WTC11 (cell line): ENCODE data around the gene ATAD3C. TPM values are rescaled to one million over a fixed set of nuclear protein-coding genes. Genes with fewer than 3 reads are reported as not detected.
"Not testable (repeated sequence)": the region's sequence is repeated elsewhere in the genome, so short reads cannot be mapped to it uniquely, and the experiment has no call there.

Experiments
- ATAC-seq: fragments of 200-7000 bp; cut with Tn5 transposase; 2 replicates; pipeline ENCODE4 v1.10.0; 2021; ENCODE audit warnings: mild to moderate bottlenecking, moderate library complexity
- CTCF ChIA-PET: fragments of 300-600 bp; sonication (Branson Sonifier 250); formaldehyde crosslinking; loops from one replicate; lab custom pipeline; 2021; ENCODE audit warnings: antibody characterized with exemption; lab: Charles Lee
- POLR2A ChIA-PET: fragments of 350-600 bp; sonication (Branson Sonifier 250); formaldehyde crosslinking; loops from one replicate; lab custom pipeline; 2021; ENCODE audit warnings: antibody characterized with exemption; lab: Charles Lee
- DNase-seq: peaks from one replicate; pipeline ENCODE4 v3.0.0; 2021; ENCODE audit warnings: low spot score
- H3K27ac Mint-ChIP-seq: 2 replicates; pipeline ENCODE4 v1.8.0; 2021; ENCODE audit warnings: mixed read lengths
- H3K27me3 Mint-ChIP-seq: 2 replicates; pipeline ENCODE4 v1.8.0; 2021; ENCODE audit warnings: low read depth, mild to moderate bottlenecking, moderate library complexity, mixed read lengths
- H3K36me3 Mint-ChIP-seq: 2 replicates; pipeline ENCODE4 v1.8.0; 2021; ENCODE audit warnings: mixed read lengths
- H3K4me1 Mint-ChIP-seq: 2 replicates; pipeline ENCODE4 v1.8.0; 2022; ENCODE audit warnings: mixed read lengths
- H3K4me3 Mint-ChIP-seq: 2 replicates; pipeline ENCODE4 v1.8.0; 2021; ENCODE audit warnings: mild to moderate bottlenecking, moderate library complexity, mixed read lengths
- H3K9me3 Mint-ChIP-seq: 2 replicates; pipeline ENCODE4 v1.8.0; 2021; ENCODE audit warnings: mixed read lengths
- ATF3 ChIP-seq: sonication (generic); formaldehyde crosslinking; conservative IDR thresholded peaks from 2 replicates; pipeline ENCODE4 v1.8.1; 2022; ENCODE audit warnings: mild to moderate bottlenecking, missing genetic modification reagents
- CDX4 ChIP-seq: fragments of 250-450 bp; sonication (Bioruptor Pico); IDR thresholded peaks from 2 replicates; pipeline ENCODE4 v1.9.0; 2021; ENCODE audit warnings: moderate library complexity, mild to moderate bottlenecking, inconsistent platforms, borderline replicate concordance
- EMX1 ChIP-seq: fragments of 250-450 bp; sonication (Bioruptor Pico); IDR thresholded peaks from 2 replicates; pipeline ENCODE4 v1.8.0; 2021; ENCODE audit warnings: mild to moderate bottlenecking
- FOXP4 ChIP-seq: sonication (generic); formaldehyde crosslinking; IDR thresholded peaks from 2 replicates; pipeline ENCODE4 v1.8.0; 2022; ENCODE audit warnings: mild to moderate bottlenecking, missing genetic modification reagents
- GRHL2 ChIP-seq: fragments of 250-450 bp; sonication (Bioruptor Pico); IDR thresholded peaks from 2 replicates; pipeline ENCODE4 v1.8.0; 2022; ENCODE audit warnings: mild to moderate bottlenecking, moderate library complexity; ENCODE audit not compliant: insufficient replicate concordance, severe bottlenecking
- GTF2I ChIP-seq: fragments of 250-450 bp; sonication (Bioruptor Pico); conservative IDR thresholded peaks from 2 replicates; pipeline ENCODE4 v1.4.0; 2021; ENCODE audit warnings: mild to moderate bottlenecking
- HMGA2 ChIP-seq: fragments of 250-450 bp; sonication (Bioruptor Pico); IDR thresholded peaks from 2 replicates; pipeline ENCODE4 v1.4.0; 2021; ENCODE audit warnings: mild to moderate bottlenecking, moderate library complexity
- IRF2 ChIP-seq: sonication (generic); formaldehyde crosslinking; IDR thresholded peaks from 2 replicates; pipeline ENCODE4 v1.8.0; 2022; ENCODE audit warnings: low read depth, missing genetic modification reagents, borderline replicate concordance
- MYBL2 ChIP-seq: sonication (generic); formaldehyde crosslinking; IDR thresholded peaks from 2 replicates; pipeline ENCODE4 v1.8.1; 2023; ENCODE audit warnings: mild to moderate bottlenecking, moderate library complexity, missing genetic modification reagents
- NFE2L1 ChIP-seq: sonication (generic); formaldehyde crosslinking; IDR thresholded peaks from 2 replicates; pipeline ENCODE4 v1.8.1; 2023; ENCODE audit warnings: missing genetic modification reagents
- NR1H2 ChIP-seq: sonication (generic); formaldehyde crosslinking; IDR thresholded peaks from 2 replicates; pipeline ENCODE4 v1.9.0; 2021; ENCODE audit warnings: mild to moderate bottlenecking, moderate library complexity, missing genetic modification reagents
- OVOL2 ChIP-seq: fragments of 250-450 bp; sonication (Bioruptor Pico); IDR thresholded peaks from 2 replicates; pipeline ENCODE4 v1.9.0; 2021; ENCODE audit warnings: mild to moderate bottlenecking, borderline replicate concordance
- RORB ChIP-seq: fragments of 250-450 bp; sonication (Bioruptor Pico); IDR thresholded peaks from 2 replicates; pipeline ENCODE4 v1.9.0; 2021; ENCODE audit warnings: mild to moderate bottlenecking
- SMAD3 ChIP-seq: sonication (generic); formaldehyde crosslinking; IDR thresholded peaks from 2 replicates; pipeline ENCODE4 v1.8.0; 2022; ENCODE audit warnings: missing genetic modification reagents, mild to moderate bottlenecking, borderline replicate concordance
- TP53 ChIP-seq: sonication (generic); formaldehyde crosslinking; IDR thresholded peaks from 2 replicates; pipeline ENCODE4 v1.8.1; 2023; ENCODE audit warnings: mild to moderate bottlenecking, missing genetic modification reagents
- ZBTB21 ChIP-seq: sonication (generic); formaldehyde crosslinking; IDR thresholded peaks from 2 replicates; pipeline ENCODE4 v1.8.1; 2023; ENCODE audit warnings: mild to moderate bottlenecking, missing genetic modification reagents, borderline replicate concordance
- ZNF121 ChIP-seq: sonication (generic); formaldehyde crosslinking; IDR thresholded peaks from 2 replicates; pipeline ENCODE4 v1.8.0; 2023; ENCODE audit warnings: missing genetic modification reagents
- ZNF138 ChIP-seq: sonication (generic); formaldehyde crosslinking; conservative IDR thresholded peaks from 2 replicates; pipeline ENCODE4 v1.8.1; 2022; ENCODE audit warnings: mild to moderate bottlenecking, moderate library complexity, missing genetic modification reagents
- total RNA-seq: library from RNA; stranded (reverse); gene quantifications from 3 replicates; pipeline ENCODE4 v1.2.3, GENCODE V29; 2021
- TF ChIP-seq, protein P1 (sequence below): sonication (generic); formaldehyde crosslinking; IDR thresholded peaks from 2 replicates; pipeline ENCODE4 v1.8.0; 2023; ENCODE audit warnings: mild to moderate bottlenecking, missing genetic modification reagents

ATAD3C gene
- total RNA-seq, 1 experiment from 2014 or later, result 0.61 TPM

GRCh38 chr1:1471389-1472052, 22.0 kb downstream of the ATAD3C start, which contains the start of gene ATAD3B (continued):
- TF ChIP-seq IRF2 (CRISPR knock-in tag) (no peak), EMX1 (CRISPR knock-in tag) (no peak), NR1H2 (CRISPR knock-in tag) (no peak), HMGA2 (CRISPR knock-in tag) (no peak), ATF3 (CRISPR knock-in tag) (no peak), ZBTB21 (peak; percentile 63; the same call in 1 of the 2 replicates), OVOL2 (CRISPR knock-in tag) (no peak), NFE2L1 (CRISPR knock-in tag) (no peak), CDX4 (CRISPR knock-in tag) (no peak), TP53 (CRISPR knock-in tag) (no peak), ZNF121 (no peak), ZNF138 (CRISPR knock-in tag) (no peak), MYBL2 (no peak), SMAD3 (no peak), GTF2I (CRISPR knock-in tag) (no peak), GRHL2 (no peak)
- TF ChIP-seq, protein P1, sequence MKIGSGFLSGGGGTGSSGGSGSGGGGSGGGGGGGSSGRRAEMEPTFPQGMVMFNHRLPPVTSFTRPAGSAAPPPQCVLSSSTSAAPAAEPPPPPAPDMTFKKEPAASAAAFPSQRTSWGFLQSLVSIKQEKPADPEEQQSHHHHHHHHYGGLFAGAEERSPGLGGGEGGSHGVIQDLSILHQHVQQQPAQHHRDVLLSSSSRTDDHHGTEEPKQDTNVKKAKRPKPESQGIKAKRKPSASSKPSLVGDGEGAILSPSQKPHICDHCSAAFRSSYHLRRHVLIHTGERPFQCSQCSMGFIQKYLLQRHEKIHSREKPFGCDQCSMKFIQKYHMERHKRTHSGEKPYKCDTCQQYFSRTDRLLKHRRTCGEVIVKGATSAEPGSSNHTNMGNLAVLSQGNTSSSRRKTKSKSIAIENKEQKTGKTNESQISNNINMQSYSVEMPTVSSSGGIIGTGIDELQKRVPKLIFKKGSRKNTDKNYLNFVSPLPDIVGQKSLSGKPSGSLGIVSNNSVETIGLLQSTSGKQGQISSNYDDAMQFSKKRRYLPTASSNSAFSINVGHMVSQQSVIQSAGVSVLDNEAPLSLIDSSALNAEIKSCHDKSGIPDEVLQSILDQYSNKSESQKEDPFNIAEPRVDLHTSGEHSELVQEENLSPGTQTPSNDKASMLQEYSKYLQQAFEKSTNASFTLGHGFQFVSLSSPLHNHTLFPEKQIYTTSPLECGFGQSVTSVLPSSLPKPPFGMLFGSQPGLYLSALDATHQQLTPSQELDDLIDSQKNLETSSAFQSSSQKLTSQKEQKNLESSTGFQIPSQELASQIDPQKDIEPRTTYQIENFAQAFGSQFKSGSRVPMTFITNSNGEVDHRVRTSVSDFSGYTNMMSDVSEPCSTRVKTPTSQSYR (CRISPR knock-in tag), result no peak

DNA sequence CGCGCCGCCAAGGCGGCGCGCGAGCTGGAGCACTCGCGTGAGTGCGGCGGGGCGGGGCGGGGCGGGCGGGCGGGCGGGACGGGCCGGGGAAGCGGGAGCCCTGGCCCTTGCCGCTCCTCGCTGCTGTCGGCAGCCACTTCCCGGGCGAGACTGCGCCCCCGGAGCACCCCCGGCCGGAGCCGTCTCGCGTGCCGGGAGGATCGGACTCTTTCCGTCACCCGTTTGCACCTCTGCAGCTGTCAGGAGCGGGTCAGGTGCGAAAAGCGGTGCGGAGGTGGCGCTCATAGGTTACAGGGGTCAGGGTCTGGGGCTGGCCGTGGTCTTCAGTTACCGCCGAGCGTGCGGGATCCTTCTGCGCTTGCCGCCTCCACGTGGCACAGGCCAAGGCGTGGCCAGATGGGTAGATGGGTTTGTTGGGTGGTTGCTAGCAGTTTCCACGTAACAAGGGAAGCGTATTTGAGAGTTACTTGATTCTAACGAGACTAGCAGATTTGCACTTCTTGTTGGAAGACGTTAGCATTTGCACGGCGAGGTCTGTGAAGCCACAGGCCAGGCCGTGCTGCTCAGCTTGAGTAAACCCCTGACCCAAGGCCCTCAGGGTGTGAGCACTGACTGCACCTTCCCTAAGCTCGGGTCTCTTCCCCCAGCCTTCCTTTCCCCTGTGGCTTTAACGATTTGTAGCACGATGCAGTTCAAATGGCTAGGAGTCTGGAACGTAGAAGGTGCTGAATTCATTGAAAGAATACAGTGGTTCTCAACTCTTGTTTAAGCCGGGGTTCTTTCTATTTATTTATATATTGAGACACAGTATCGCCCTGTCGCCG, 22.8 kb downstream of the ATAD3C start:
- peak overlapping the region; percentile 76 for H3K4me3 Mint-ChIP-seq
- CTCF ChIA-PET, result interaction anchor here (0.7 kb wide), 1 partner anchor 39 kb away, joined by 3 read pairs; no protein-coding TSS in a partner anchor
- H3K36me3 Mint-ChIP-seq, H3K9me3 Mint-ChIP-seq, H3K4me1 Mint-ChIP-seq, H3K27ac Mint-ChIP-seq, POLR2A ChIA-PET, DNase-seq, H3K27me3 Mint-ChIP-seq: not testable (repeated sequence)
- ATAC-seq, result peak; percentile 15; the same call in 1 of the 2 replicates

DNA sequence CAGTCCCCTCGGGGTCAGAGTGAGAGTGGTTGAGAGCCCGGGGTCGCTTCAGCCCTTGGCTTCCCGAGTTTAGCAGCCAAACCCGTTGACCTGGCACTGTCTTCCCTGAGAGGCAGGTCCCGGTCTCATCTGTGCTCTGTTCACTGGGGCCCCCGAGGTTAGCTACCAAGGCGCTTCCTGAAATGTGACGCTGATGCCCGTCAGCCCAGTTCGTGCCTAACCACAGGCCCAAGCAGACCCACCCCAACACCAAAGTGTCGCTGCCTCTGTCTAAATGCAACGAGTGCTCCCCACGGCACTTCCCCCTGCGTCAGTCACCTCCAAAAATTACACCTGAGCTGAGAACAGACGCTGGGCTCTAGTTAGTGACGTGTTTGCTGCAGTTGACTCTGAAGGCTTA, 26.5 kb downstream of the ATAD3C start:
- H3K9me3 Mint-ChIP-seq, ATAC-seq, CTCF ChIA-PET, DNase-seq, H3K4me1 Mint-ChIP-seq, POLR2A ChIA-PET, H3K4me3 Mint-ChIP-seq, H3K27me3 Mint-ChIP-seq, H3K27ac Mint-ChIP-seq: not testable (repeated sequence)
- H3K36me3 Mint-ChIP-seq, result peaks cover 17% of the 10 kb centered on the region

GRCh38 chr1:1477206-1477605, 27.7 kb downstream of the ATAD3C start:
- Mint-ChIP-seq H3K27ac (no peak overlapping the region), H3K36me3 (peaks cover 21% of the 10 kb centered on the region), H3K4me3 (no peak overlapping the region), H3K9me3 (no peaks in the 10 kb centered on the region), H3K4me1 (no peaks in the 10 kb centered on the region), H3K27me3 (no peaks in the 10 kb centered on the region)
- ChIA-PET CTCF (no interaction called here), POLR2A (no interaction called here)
- DNase-seq, result no peak
- no peak for ATAC-seq
- TF ChIP-seq RORB (CRISPR knock-in tag), result no peak
- no peak for TF ChIP-seq GRHL2
- TF ChIP-seq FOXP4 (CRISPR knock-in tag), result no peak
